ENCODE results near the gene MMP21.

GRCh38 chr10:125812128-125812750 is 36.6 kb upstream of the MMP21 start:
- TF ChIP-seq PHF21A (CRISPR knock-in tag; IDR thresholded peaks at IDR 0.05), result no peak
- no peak for TF ChIP-seq JUND (CRISPR knock-in tag; IDR thresholded peaks at IDR 0.05)
- no peak for TF ChIP-seq MEIS2 (CRISPR knock-in tag; IDR thresholded peaks at IDR 0.05)
- no peak for TF ChIP-seq SMAD1 (CRISPR knock-in tag; IDR thresholded peaks at IDR 0.05; ENCODE audit: borderline replicate concordance, low read depth)
- TF ChIP-seq CBX2 (IDR thresholded peaks at IDR 0.05; ENCODE audit: low read depth, low read length), result no peak
- no peak for TF ChIP-seq CBX2 (CRISPR knock-in tag; IDR thresholded peaks at IDR 0.05; ENCODE audit: low read depth)
- TF ChIP-seq NFYC (CRISPR knock-in tag; IDR thresholded peaks at IDR 0.05), result no peak
- TF ChIP-seq CTCF (CRISPR knock-in tag; IDR thresholded peaks at IDR 0.05), result no peak
- TF ChIP-seq ZNF407 (CRISPR knock-in tag; IDR thresholded peaks at IDR 0.05; ENCODE audit: not compliant biosample characterization), result no peak
- no peak for TF ChIP-seq THAP7 (CRISPR knock-in tag; IDR thresholded peaks at IDR 0.05)
- TF ChIP-seq EZH2 (conservative IDR thresholded peaks at IDR 0.05; ENCODE audit: low read depth, low read length), result no peak
- no peak for TF ChIP-seq NR2F1 (CRISPR knock-in tag; IDR thresholded peaks at IDR 0.05)
- no peak for TF ChIP-seq DBP (CRISPR knock-in tag; IDR thresholded peaks at IDR 0.05; ENCODE audit: not compliant biosample characterization)
- TF ChIP-seq FOSL1 (CRISPR knock-in tag; IDR thresholded peaks at IDR 0.05; ENCODE audit: borderline replicate concordance), result no peak
